T-cell (primary cell): ENCODE results near the gene LLGL1. TPM values are rescaled to one million over a fixed set of nuclear protein-coding genes. Genes with fewer than 3 reads are reported as not detected.
A peak's percentile ranks its signal among the peaks of the same experiment; 100 is the strongest.

Experiments
- ATAC-seq, 4 experiments: fragments of 200-7000 bp in 3 of 4; fragments of 150-1000 bp in 1 of 4; cut with Tn5 transposase; replicated peaks in 1 of 4; 1 replicate in 3 of 4; 2 replicates in 1 of 4; pipeline ENCODE4 v1.10.0; 2021; ENCODE audit warnings: moderate library complexity in 3 of 4, mild to moderate bottlenecking in 2 of 4, moderate number of reproducible peaks in 1 of 4
- CTCF ChIA-PET, 2 donors: fragments of 300-600 bp; sonication (Branson Sonifier 250); formaldehyde crosslinking; loops; one replicate each; lab custom pipeline; 2022; ENCODE audit warnings: antibody characterized with exemption in 2 of 2; lab: Charles Lee
- POLR2A ChIA-PET, 2 donors: fragments of 300-600 bp; sonication (Branson Sonifier 250); formaldehyde crosslinking; loops; one replicate each; lab custom pipeline; 2022; ENCODE audit warnings: antibody characterized with exemption in 2 of 2; lab: Charles Lee
- DNase-seq, 35 experiments: peaks; one replicate each; pipeline versions ENCODE4 v3.0.0 to v3.0.0-alpha.2; 2013 to 2023
- H3K27ac ChIP-seq: one replicate; pipeline ENCODE4 v1.5.1; 2013; ENCODE audit warnings: low read length
- H3K27me3 ChIP-seq, 2 experiments: replicated peaks in 1 of 2; 1 replicate in 1 of 2; 2 replicates in 1 of 2; pipeline versions ENCODE4 v1.6.1 to v1.7.0; 2013; ENCODE audit warnings: low read length in 1 of 2, mixed read lengths in 1 of 2; ENCODE audit not compliant: control insufficient read depth in 2 of 2, insufficient read depth in 2 of 2; ENCODE audit errors: extremely low read depth in 1 of 2
- H3K36me3 ChIP-seq, 2 donors: 1 replicate in 1 of 2; 2 replicates in 1 of 2; pipeline versions ENCODE4 v1.6.1 to v1.7.0; 2013; ENCODE audit warnings: low read length in 1 of 2; ENCODE audit not compliant: control insufficient read depth in 2 of 2, insufficient read depth in 1 of 2; ENCODE audit errors: extremely low read depth in 1 of 2
- H3K4me1 ChIP-seq, 2 experiments: 1 replicate in 1 of 2; 2 replicates in 1 of 2; pipeline versions ENCODE4 v1.6.1 to v1.7.0; 2013; ENCODE audit warnings: low read length in 2 of 2, mixed read lengths in 1 of 2; ENCODE audit not compliant: insufficient read depth in 2 of 2, control insufficient read depth in 1 of 2; ENCODE audit errors: extremely low read depth in 1 of 2
- H3K4me3 ChIP-seq, 2 donors: 1 replicate in 1 of 2; 2 replicates in 1 of 2; pipeline versions ENCODE4 v1.5.1 to v1.7.0; 2013; ENCODE audit warnings: mild to moderate bottlenecking in 2 of 2, low read length in 1 of 2, moderate library complexity in 1 of 2; ENCODE audit not compliant: control insufficient read depth in 1 of 2; ENCODE audit errors: extremely low read depth in 1 of 2
- H3K9me3 ChIP-seq: 2 replicates; pipeline ENCODE4 v1.7.0; 2013
- H3K27ac Mint-ChIP-seq, 2 donors: one replicate each; pipeline ENCODE4 v1.8.0; 2020 to 2021; ENCODE audit warnings: mild to moderate bottlenecking in 2 of 2, mixed read lengths in 2 of 2
- H3K27me3 Mint-ChIP-seq, 2 donors: one replicate each; pipeline ENCODE4 v1.8.0; 2021 to 2022; ENCODE audit warnings: mixed read lengths in 2 of 2
- H3K36me3 Mint-ChIP-seq: one replicate; pipeline ENCODE4 v1.8.0; 2021; ENCODE audit warnings: mixed read lengths
- H3K4me1 Mint-ChIP-seq, 3 donors: one replicate each; pipeline ENCODE4 v1.8.0; 2020 to 2022; ENCODE audit warnings: mixed read lengths in 3 of 3, mild to moderate bottlenecking in 1 of 3
- H3K4me3 Mint-ChIP-seq, 3 donors: one replicate each; pipeline ENCODE4 v1.8.0; 2020 to 2022; ENCODE audit warnings: mild to moderate bottlenecking in 3 of 3, mixed read lengths in 3 of 3, moderate library complexity in 3 of 3
- H3K9me3 Mint-ChIP-seq, 3 donors: one replicate each; pipeline ENCODE4 v1.8.0; 2020 to 2022; ENCODE audit warnings: mixed read lengths in 3 of 3
- WGBS: methylation state at CpG from one replicate; pipeline ENCODE4 v1.1.5; 2013; ENCODE audit warnings: missing lambda C conversion rate; ENCODE audit not compliant: insufficient coverage; 5-methylcytosine and 5-hydroxymethylcytosine counted together
- total RNA-seq, 35 experiments: library from RNA in 6 of 35; stranded (reverse) in 6 of 35; fragments of 120-200 nt in 1 of 35; gene quantifications; one replicate each; pipeline versions ENCODE4 v1.2.1 to v1.2.4 and lab custom pipeline; 2013 to 2026

The LLGL1 gene
- total RNA-seq, 5 donors from 2014 or later (not counting 1 experiment from before 2014, with no cell fraction given): 13.1 to 24.3 (median 23.2) TPM

DNA sequence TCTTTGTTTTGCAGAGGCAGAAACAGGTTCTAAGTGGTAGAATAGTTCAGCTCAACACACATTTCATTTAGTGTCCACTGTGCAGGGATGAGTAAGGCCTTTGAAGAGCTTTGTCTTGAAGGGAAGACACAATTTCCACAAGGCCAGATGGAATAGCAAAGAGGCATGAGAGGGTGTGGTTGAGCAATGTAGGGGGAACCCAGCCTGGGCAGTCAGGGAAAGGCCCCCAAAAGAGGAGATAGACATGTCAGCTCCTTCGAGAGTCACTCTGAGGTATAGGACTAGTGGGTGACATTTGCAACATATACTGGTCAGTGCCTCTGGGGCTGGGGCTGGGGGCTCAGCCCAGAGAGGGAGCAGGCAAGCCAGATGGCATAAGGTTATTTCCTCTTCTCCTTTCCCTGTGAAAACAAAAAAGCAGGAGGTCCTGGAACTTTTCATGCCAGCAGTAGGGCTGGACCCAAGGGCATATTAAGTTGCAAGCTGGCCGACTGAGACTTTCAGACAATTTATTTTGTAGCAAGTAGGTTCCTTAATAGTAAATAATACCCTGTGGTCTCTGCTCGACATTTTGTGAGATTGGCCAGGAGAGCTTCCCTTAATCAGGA is 34.7 kb upstream of the LLGL1 start:
- peaks cover 13 to 45% of the 10 kb centered on the region in 2 donors for H3K36me3 ChIP-seq

DNA sequence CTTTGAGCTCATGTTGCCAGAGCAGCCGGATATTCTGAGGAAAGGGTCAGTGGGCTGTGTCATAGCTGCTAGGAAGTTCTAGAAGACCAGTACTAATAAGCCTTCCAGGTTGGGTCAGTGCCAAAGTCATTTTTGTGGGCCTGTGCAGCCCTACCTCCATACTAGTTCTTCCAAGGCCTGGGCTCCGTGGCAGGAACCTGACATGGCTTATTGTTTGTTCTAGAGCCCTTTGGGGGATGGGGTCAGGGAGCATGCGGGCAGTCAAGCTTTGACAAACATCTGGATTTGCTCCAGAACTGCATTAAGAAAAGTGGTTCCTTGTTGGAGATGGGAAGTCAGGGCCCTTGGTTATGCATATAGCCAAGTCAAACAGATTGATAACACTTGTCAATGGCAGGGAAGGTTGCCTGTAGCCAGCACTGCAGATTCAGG is 34.2 kb upstream of the LLGL1 start:
- no peaks in the 10 kb centered on the region for H3K27me3 Mint-ChIP-seq
- POLR2A ChIA-PET: interaction anchor here in 1 of 2 donors (0.6 kb wide), 1 partner anchor 918 kb away, joined by 3 read pairs; no protein-coding TSS in a partner anchor
- 86% methylated on average over 1 of the region's 3 CpGs for WGBS
- peaks cover 73 to 85% (median 85%) of the 10 kb centered on the region in 3 donors for H3K4me1 Mint-ChIP-seq
- Histone ChIP-seq H3K36me3 (peaks cover 14 to 47% of the 10 kb centered on the region in 2 donors), H3K27ac (no peak overlapping the region), H3K9me3 (no peaks in the 10 kb centered on the region), H3K4me3 (no peak overlapping the region), H3K4me1 (peaks cover 21 to 62% of the 10 kb centered on the region in 2 experiments), H3K27me3 (no peaks in the 10 kb centered on the region)
- H3K27ac Mint-ChIP-seq: peak overlapping the region in 1 of 2 donors; percentile 34
- no peak for DNase-seq
- H3K36me3 Mint-ChIP-seq: peaks cover 30% of the 10 kb centered on the region
- CTCF ChIA-PET: no interaction called here
- no peak for ATAC-seq
- peak overlapping the region in 1 of 3 donors; percentile 95 for H3K4me3 Mint-ChIP-seq
- no peaks in the 10 kb centered on the region for H3K9me3 Mint-ChIP-seq

More for the DNA sequence above, 34.7 kb upstream of the LLGL1 start:
- 86% methylated on average over 1 of the region's 3 CpGs for WGBS
- H3K27ac ChIP-seq: no peak overlapping the region
- ATAC-seq (no peak), DNase-seq (no peak)
- H3K27me3 ChIP-seq: no peaks in the 10 kb centered on the region
- POLR2A ChIA-PET: interaction anchor here in 1 of 2 donors (0.6 kb wide), 1 partner anchor 918 kb away, joined by 3 read pairs; no protein-coding TSS in a partner anchor
- Mint-ChIP-seq H3K27me3 (no peaks in the 10 kb centered on the region), H3K9me3 (no peaks in the 10 kb centered on the region), H3K36me3 (peaks cover 27% of the 10 kb centered on the region), H3K27ac (peak overlapping the region in 1 of 2 donors; percentile 48), H3K4me3 (peak overlapping the region in 1 of 3 donors; percentile 95), H3K4me1 (peaks cover 74 to 86% (median 85%) of the 10 kb centered on the region in 3 donors)
- H3K9me3 ChIP-seq: no peaks in the 10 kb centered on the region
- H3K4me3 ChIP-seq: no peak overlapping the region
- CTCF ChIA-PET: interaction anchor here in 1 of 2 donors (0.7 kb wide), 1 partner anchor 13 kb away, joined by 8 read pairs; no protein-coding TSS in a partner anchor
- peaks cover 26 to 68% of the 10 kb centered on the region in 2 experiments for H3K4me1 ChIP-seq

DNA sequence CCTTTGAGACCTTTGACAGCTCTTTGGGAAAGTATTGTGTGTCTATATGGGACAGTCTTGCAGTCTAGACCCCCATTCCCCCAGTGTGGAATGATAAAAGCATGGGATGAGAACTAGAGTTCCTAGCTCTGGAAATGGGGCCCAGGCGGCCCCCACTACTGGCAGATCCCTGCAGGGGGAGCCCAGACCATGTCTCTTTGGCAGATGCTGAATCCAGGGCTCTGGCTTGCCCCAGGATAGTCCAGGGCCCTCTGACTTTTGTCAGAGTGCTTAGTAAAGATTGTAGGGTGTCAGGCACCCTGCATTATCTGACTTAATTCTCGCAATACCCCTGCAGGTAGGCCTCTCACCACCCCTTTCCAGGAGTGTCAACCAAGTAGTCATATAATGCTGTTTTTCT is 33.5 kb upstream of the LLGL1 start:
- Histone ChIP-seq H3K4me1 (peaks cover 14 to 55% of the 10 kb centered on the region in 2 experiments), H3K27me3 (no peaks in the 10 kb centered on the region), H3K4me3 (no peak overlapping the region), H3K9me3 (no peaks in the 10 kb centered on the region), H3K27ac (no peak overlapping the region), H3K36me3 (peaks cover 14 to 50% of the 10 kb centered on the region in 2 donors)
- H3K4me1 Mint-ChIP-seq: peaks cover 73 to 84% (median 84%) of the 10 kb centered on the region in 3 donors
- H3K27me3 Mint-ChIP-seq: no peaks in the 10 kb centered on the region
- no peaks in the 10 kb centered on the region for H3K9me3 Mint-ChIP-seq
- H3K27ac Mint-ChIP-seq: peak overlapping the region in 1 of 2 donors; percentile 15
- ATAC-seq: peak in 2 of 4 experiments; percentile 14 to 44
- POLR2A ChIA-PET: interaction anchor here in 1 of 2 donors (1.0 kb wide), 1 partner anchor 10 kb away, joined by 4 read pairs; no protein-coding TSS in a partner anchor
- peaks cover 28% of the 10 kb centered on the region for H3K36me3 Mint-ChIP-seq
- WGBS: 89% methylated on average over 1 of the region's 2 CpGs
- CTCF ChIA-PET: interaction anchor here in 1 of 2 donors (0.7 kb wide), 1 partner anchor 167 kb away, joined by 4 read pairs; no protein-coding TSS in a partner anchor
- H3K4me3 Mint-ChIP-seq: peak overlapping the region in 1 of 3 donors; percentile 95
- DNase-seq: peak in 3 of 35 experiments; percentile 4 to 19 (median 12)

DNA sequence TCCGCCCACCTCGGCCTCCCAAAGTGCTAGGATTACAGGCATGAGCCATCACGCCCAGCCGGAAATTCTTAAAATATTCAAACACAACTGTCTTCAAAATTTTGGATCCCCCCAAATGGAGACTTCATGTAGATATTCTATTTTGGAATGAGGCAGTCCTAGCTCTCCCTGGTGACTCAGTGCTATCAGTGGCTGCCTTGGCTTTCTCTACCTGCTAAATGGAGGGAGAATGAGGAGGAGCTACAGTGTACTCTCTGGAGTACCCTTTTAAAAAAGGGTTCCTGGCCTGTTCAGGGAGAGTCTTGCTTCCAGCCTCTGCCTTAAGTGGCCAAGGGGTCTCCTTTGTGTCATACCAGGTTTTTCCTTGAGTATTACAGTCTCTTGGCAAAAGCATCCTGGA is 31.0 kb upstream of the LLGL1 start:
- Mint-ChIP-seq H3K4me3 (no peak overlapping the region), H3K27me3 (no peaks in the 10 kb centered on the region), H3K36me3 (peaks cover 38% of the 10 kb centered on the region), H3K4me1 (peaks cover 75 to 87% (median 86%) of the 10 kb centered on the region in 3 donors), H3K9me3 (no peaks in the 10 kb centered on the region), H3K27ac (no peak overlapping the region)
- H3K27me3 ChIP-seq: no peaks in the 10 kb centered on the region
- WGBS: no CpG with 5 or more reads among the region's 4 CpGs
- H3K36me3 ChIP-seq: peaks cover 15 to 71% of the 10 kb centered on the region in 2 donors
- peaks cover 3 to 51% of the 10 kb centered on the region in 2 experiments for H3K4me1 ChIP-seq
- no peaks in the 10 kb centered on the region for H3K9me3 ChIP-seq
- DNase-seq (no peak), ATAC-seq (no peak)
- POLR2A ChIA-PET: interaction anchor here in 1 of 2 donors (0.7 kb wide), 1 partner anchor 20 kb away, joined by 4 read pairs; no protein-coding TSS in a partner anchor
- no peak overlapping the region for H3K27ac ChIP-seq
- CTCF ChIA-PET: no interaction called here
- no peak overlapping the region for H3K4me3 ChIP-seq

DNA sequence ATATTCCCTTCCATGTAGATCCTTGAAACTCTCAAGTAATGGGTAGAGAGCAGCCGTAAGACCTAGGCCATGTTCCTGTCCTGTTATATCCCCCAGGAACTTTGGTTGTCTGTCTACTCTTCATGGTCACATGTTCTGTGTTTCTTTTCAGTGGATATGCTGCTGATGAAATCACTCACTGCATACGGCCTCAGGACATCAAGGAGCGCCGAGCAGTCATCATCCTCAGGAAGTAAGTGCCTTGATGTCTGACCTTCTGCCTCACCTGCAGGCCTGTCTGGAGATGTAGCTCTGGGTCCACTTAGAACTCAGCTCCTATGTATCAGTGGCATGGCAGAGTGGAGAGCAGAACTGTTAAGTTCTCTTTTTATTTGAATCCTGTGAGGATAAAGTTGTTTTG is 30.6 kb upstream of the LLGL1 start:
- H3K27me3 Mint-ChIP-seq: no peaks in the 10 kb centered on the region
- H3K9me3 Mint-ChIP-seq: no peaks in the 10 kb centered on the region
- peaks cover 15 to 71% of the 10 kb centered on the region in 2 donors for H3K36me3 ChIP-seq
- ATAC-seq (no peak), DNase-seq (no peak)
- H3K4me1 Mint-ChIP-seq: peaks cover 75 to 87% (median 85%) of the 10 kb centered on the region in 3 donors
- 92% methylated on average over 4 of the region's 4 CpGs for WGBS
- no peaks in the 10 kb centered on the region for H3K9me3 ChIP-seq
- no peaks in the 10 kb centered on the region for H3K27me3 ChIP-seq
- peaks cover 35% of the 10 kb centered on the region for H3K36me3 Mint-ChIP-seq
- no peak overlapping the region for H3K27ac ChIP-seq
- peaks cover 3 to 50% of the 10 kb centered on the region in 2 experiments for H3K4me1 ChIP-seq
- H3K4me3 ChIP-seq: no peak overlapping the region
- no peak overlapping the region for H3K4me3 Mint-ChIP-seq
- ChIA-PET POLR2A (interaction anchor here in 1 of 2 donors (0.7 kb wide), 1 partner anchor 20 kb away, joined by 4 read pairs; no protein-coding TSS in a partner anchor), CTCF (no interaction called here)
- no peak overlapping the region for H3K27ac Mint-ChIP-seq

DNA sequence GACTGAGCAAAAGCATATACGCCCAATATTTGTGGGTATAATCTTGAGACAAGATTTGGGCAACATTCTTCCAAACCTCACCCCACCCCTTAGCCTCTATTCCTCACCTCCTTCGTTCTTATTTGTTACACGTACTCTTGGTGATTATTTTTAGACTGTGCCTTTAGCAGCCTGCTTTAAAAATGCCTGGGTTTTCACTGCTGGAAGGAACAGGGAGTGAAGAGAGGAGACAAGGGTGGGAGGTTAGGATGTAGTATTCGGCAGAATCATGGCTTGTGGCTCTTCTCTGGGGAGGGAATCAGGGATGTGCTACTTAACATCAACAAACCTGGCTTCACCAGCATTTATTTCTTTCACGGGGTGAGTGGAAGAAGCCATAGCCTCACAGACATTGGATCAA is 30.2 kb upstream of the LLGL1 start:
- H3K27me3 ChIP-seq: no peaks in the 10 kb centered on the region
- H3K27me3 Mint-ChIP-seq: no peaks in the 10 kb centered on the region
- H3K9me3 ChIP-seq: no peaks in the 10 kb centered on the region
- no peak overlapping the region for H3K27ac Mint-ChIP-seq
- DNase-seq (no peak), ATAC-seq (no peak)
- H3K9me3 Mint-ChIP-seq: no peaks in the 10 kb centered on the region
- peaks cover 33% of the 10 kb centered on the region for H3K36me3 Mint-ChIP-seq
- peaks cover 75 to 87% (median 83%) of the 10 kb centered on the region in 3 donors for H3K4me1 Mint-ChIP-seq
- H3K4me3 ChIP-seq: no peak overlapping the region
- H3K27ac ChIP-seq: no peak overlapping the region
- no peak overlapping the region for H3K4me3 Mint-ChIP-seq
- H3K4me1 ChIP-seq: peaks cover 3 to 51% of the 10 kb centered on the region in 2 experiments
- H3K36me3 ChIP-seq: peaks cover 15 to 71% of the 10 kb centered on the region in 2 donors
- CTCF ChIA-PET: no interaction called here
- no CpG with 5 or more reads among the region's 5 CpGs for WGBS
- POLR2A ChIA-PET: no interaction called here
